Stimulated activated CD4-positive, alpha-beta T cell treated with anti-CD3 and anti-CD28 coated beads, Interleukin-12 subunit alpha, Interleukin-12 subunit beta, amount 100 ng/mL, for 4 hours (primary cell): Measurements from ENCODE around the gene NAA15.
"Not testable (repeated sequence)": the region's sequence is repeated elsewhere in the genome, so short reads cannot be mapped to it uniquely, and the experiment has no call there.

Experiments used
- DNase-seq: peaks from one replicate; pipeline ENCODE4 v3.0.0-alpha.2; 2020

The NAA15 gene

GRCh38 chr4:139301113-139301820, at the start of gene NAA15:
TSS of gene NAA15 (plus strand) at chr4:139301505. CDS start at chr4:139301778, 273 bp downstream.
- DNase-seq = peak; percentile 95

GRCh38 chr4:139253046-139253445, 48.3 kb upstream of the NAA15 start:
- DNase-seq = no peak

GRCh38 chr4:139253713-139254112, 47.6 kb upstream of the NAA15 start:
- no peak for DNase-seq

GRCh38 chr4:139255581-139255980, 45.7 kb upstream of the NAA15 start:
- not testable (repeated sequence) for DNase-seq

GRCh38 chr4:139256349-139256748, 45.0 kb upstream of the NAA15 start:
- DNase-seq = no peak

GRCh38 chr4:139265654-139266053, 35.7 kb upstream of the NAA15 start:
- DNase-seq = no peak

- no peak for DNase-seq
Observed at GRCh38 chr4:139266208-139266582, 35.1 kb upstream of the NAA15 start.

GRCh38 chr4:139266583-139267257, 34.6 kb upstream of the NAA15 start:
- peak; percentile 57 for DNase-seq

- no peak for DNase-seq
Observed at GRCh38 chr4:139267301-139267700, 34.0 kb upstream of the NAA15 start.

- no peak for DNase-seq
Observed at GRCh38 chr4:139273835-139274234, 27.5 kb upstream of the NAA15 start.

- DNase-seq = no peak
Observed at GRCh38 chr4:139274790-139275189, 26.5 kb upstream of the NAA15 start.

GRCh38 chr4:139275281-139275735, 26.0 kb upstream of the NAA15 start:
- DNase-seq = no peak

- no peak for DNase-seq
Observed at GRCh38 chr4:139278485-139278884, 22.8 kb upstream of the NAA15 start.

GRCh38 chr4:139278912-139279759, 22.2 kb upstream of the NAA15 start:
- DNase-seq = no peak

GRCh38 chr4:139279760-139280620, 21.3 kb upstream of the NAA15 start, which contains the start of gene MGARP:
TSS of gene MGARP (minus strand) at chr4:139280225. CDS start at chr4:139280158, 67 bp downstream.
- peak; percentile 30 for DNase-seq

GRCh38 chr4:139282065-139282720, 19.1 kb upstream of the NAA15 start:
- no peak for DNase-seq

- no peak for DNase-seq
Observed at GRCh38 chr4:139282721-139283075, 18.6 kb upstream of the NAA15 start.

- no peak for DNase-seq
Observed at GRCh38 chr4:139286186-139286698, 15.1 kb upstream of the NAA15 start.

GRCh38 chr4:139295206-139295941, 5.9 kb upstream of the NAA15 start:
- DNase-seq = peak; percentile 100

- DNase-seq = no peak
Observed at GRCh38 chr4:139295942-139296299, 5.4 kb upstream of the NAA15 start.

- no peak for DNase-seq
Observed at GRCh38 chr4:139297001-139297410, 4.3 kb upstream of the NAA15 start.
